ENCODE measurements around the gene PROSER2. TPM values are rescaled to one million over a fixed set of nuclear protein-coding genes. Genes with fewer than 3 reads are reported as not detected.

PROSER2 gene
- total and polyA plus RNA-seq, 9 of the 15 experiments (the other 6 are each of a cell fraction or from before 2014, with no cell fraction given) = 0.62 to 14.8 (median 2.9) TPM

DNA sequence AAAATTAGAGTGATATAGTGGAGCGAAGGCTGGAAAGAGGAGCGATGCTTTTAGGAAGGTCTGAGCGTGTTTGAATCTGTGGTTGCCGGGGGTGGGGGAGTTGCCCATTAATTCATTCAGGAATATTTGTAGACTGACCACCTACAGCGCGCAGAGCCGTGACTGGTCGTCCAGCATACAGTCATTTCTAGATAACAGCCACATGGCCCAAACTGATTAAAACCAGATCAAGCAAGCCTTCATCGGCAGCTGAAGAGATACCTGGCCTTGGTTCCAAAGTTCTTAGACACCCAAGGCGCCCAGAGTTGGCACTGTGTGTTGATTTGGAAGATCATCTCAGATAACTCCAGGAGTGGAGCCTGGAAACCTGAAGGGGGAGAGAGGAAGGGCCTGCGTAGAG, 1.7 kb downstream of the PROSER2 start (continued):
- TF ChIP-seq ZNF431 (CRISPR knock-in tag; IDR thresholded peaks at IDR 0.05) = no peak
- no peak for TF ChIP-seq POLR2A (conservative IDR thresholded peaks at IDR 0.05)
- no peak for TF ChIP-seq POLR2AphosphoS2 (IDR thresholded peaks at IDR 0.05; ENCODE audit: low read length)
- TF ChIP-seq, protein P1, sequence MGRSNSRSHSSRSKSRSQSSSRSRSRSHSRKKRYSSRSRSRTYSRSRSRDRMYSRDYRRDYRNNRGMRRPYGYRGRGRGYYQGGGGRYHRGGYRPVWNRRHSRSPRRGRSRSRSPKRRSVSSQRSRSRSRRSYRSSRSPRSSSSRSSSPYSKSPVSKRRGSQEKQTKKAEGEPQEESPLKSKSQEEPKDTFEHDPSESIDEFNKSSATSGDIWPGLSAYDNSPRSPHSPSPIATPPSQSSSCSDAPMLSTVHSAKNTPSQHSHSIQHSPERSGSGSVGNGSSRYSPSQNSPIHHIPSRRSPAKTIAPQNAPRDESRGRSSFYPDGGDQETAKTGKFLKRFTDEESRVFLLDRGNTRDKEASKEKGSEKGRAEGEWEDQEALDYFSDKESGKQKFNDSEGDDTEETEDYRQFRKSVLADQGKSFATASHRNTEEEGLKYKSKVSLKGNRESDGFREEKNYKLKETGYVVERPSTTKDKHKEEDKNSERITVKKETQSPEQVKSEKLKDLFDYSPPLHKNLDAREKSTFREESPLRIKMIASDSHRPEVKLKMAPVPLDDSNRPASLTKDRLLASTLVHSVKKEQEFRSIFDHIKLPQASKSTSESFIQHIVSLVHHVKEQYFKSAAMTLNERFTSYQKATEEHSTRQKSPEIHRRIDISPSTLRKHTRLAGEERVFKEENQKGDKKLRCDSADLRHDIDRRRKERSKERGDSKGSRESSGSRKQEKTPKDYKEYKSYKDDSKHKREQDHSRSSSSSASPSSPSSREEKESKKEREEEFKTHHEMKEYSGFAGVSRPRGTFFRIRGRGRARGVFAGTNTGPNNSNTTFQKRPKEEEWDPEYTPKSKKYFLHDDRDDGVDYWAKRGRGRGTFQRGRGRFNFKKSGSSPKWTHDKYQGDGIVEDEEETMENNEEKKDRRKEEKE (IDR thresholded peaks at IDR 0.05; ENCODE audit: borderline replicate concordance in 1 of 2, control insufficient read depth in 1 of 2, low read depth in 2 of 2, low read length in 1 of 2) = no peak
- TF ChIP-seq, protein P2, sequence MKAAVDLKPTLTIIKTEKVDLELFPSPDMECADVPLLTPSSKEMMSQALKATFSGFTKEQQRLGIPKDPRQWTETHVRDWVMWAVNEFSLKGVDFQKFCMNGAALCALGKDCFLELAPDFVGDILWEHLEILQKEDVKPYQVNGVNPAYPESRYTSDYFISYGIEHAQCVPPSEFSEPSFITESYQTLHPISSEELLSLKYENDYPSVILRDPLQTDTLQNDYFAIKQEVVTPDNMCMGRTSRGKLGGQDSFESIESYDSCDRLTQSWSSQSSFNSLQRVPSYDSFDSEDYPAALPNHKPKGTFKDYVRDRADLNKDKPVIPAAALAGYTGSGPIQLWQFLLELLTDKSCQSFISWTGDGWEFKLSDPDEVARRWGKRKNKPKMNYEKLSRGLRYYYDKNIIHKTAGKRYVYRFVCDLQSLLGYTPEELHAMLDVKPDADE (conservative IDR thresholded peaks at IDR 0.05; ENCODE audit: control insufficient read depth, low read depth, low read length) = no peak
- no peak for TF ChIP-seq ZNF165 (CRISPR knock-in tag; IDR thresholded peaks at IDR 0.05; ENCODE audit: borderline replicate concordance)
- TF ChIP-seq SMARCA5 (IDR thresholded peaks at IDR 0.05) = no peak
- TF ChIP-seq, protein P3, sequence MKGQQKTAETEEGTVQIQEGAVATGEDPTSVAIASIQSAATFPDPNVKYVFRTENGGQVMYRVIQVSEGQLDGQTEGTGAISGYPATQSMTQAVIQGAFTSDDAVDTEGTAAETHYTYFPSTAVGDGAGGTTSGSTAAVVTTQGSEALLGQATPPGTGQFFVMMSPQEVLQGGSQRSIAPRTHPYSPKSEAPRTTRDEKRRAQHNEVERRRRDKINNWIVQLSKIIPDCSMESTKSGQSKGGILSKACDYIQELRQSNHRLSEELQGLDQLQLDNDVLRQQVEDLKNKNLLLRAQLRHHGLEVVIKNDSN (CRISPR knock-in tag; IDR thresholded peaks at IDR 0.05) = no peak
- no peak for TF ChIP-seq RBM17 (IDR thresholded peaks at IDR 0.05; ENCODE audit: borderline replicate concordance, low read depth, low read length)
- TF ChIP-seq POU5F1 (IDR thresholded peaks at IDR 0.05; ENCODE audit: borderline replicate concordance, low read depth, low read length, partially characterized antibody) = no peak
- no peak for TF ChIP-seq SIN3A (IDR thresholded peaks at IDR 0.05; ENCODE audit: borderline replicate concordance in 2 of 2, control insufficient read depth in 1 of 2, low read depth in 2 of 2, low read length in 2 of 2)
- TF ChIP-seq MXI1 (IDR thresholded peaks at IDR 0.05; ENCODE audit: low read depth, low read length) = no peak
- TF ChIP-seq, protein P4, sequence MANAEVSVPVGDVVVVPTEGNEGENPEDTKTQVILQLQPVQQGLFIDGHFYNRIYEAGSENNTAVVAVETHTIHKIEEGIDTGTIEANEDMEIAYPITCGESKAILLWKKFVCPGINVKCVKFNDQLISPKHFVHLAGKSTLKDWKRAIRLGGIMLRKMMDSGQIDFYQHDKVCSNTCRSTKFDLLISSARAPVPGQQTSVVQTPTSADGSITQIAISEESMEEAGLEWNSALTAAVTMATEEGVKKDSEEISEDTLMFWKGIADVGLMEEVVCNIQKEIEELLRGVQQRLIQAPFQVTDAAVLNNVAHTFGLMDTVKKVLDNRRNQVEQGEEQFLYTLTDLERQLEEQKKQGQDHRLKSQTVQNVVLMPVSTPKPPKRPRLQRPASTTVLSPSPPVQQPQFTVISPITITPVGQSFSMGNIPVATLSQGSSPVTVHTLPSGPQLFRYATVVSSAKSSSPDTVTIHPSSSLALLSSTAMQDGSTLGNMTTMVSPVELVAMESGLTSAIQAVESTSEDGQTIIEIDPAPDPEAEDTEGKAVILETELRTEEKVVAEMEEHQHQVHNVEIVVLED (CRISPR knock-in tag; IDR thresholded peaks at IDR 0.05) = no peak
- peak; percentile 76 for TF ChIP-seq MYC (IDR thresholded peaks at IDR 0.05; ENCODE audit: low read depth, low read length)
- TF ChIP-seq MYC (CRISPR knock-in tag; IDR thresholded peaks at IDR 0.05; ENCODE audit: borderline replicate concordance, low read depth) = no peak
- TF ChIP-seq PML (IDR thresholded peaks at IDR 0.05; ENCODE audit: low read length) = peak; percentile 51
- TF ChIP-seq TRIM24 (IDR thresholded peaks at IDR 0.05) = peak in 1 of 2 experiments; percentile 56; a peak in 2 of 4 replicates
- no peak for TF ChIP-seq PHB2 (IDR thresholded peaks at IDR 0.05; ENCODE audit: low read depth)
- no peak for TF ChIP-seq ZNF586 (CRISPR knock-in tag; conservative IDR thresholded peaks at IDR 0.05)
- TF ChIP-seq MCM2 (IDR thresholded peaks at IDR 0.05; ENCODE audit: low read depth) = no peak
- no peak for TF ChIP-seq ZNF707 (CRISPR knock-in tag; conservative IDR thresholded peaks at IDR 0.05)
